Activated CD8-positive, alpha-beta memory T cell treated with anti-CD3 and anti-CD28 coated beads for 1 hour (primary cell): Measurements from ENCODE around the gene PTPRC.

Source experiments
- DNase-seq, 2 donors: peaks; one replicate each; pipeline ENCODE4 v3.0.0-alpha.2; 2020; ENCODE audit warnings: low read depth in 1 of 2; ENCODE audit errors: extremely low read depth in 1 of 2

PTPRC gene

GRCh38 chr1:198619375-198620140 lies 19.3 kb upstream of the PTPRC start:
- no peak for DNase-seq

GRCh38 chr1:198620218-198620617 lies 18.6 kb upstream of the PTPRC start:
- no peak for DNase-seq

GRCh38 chr1:198620951-198621824 lies 17.7 kb upstream of the PTPRC start:
- DNase-seq: peak; percentile 23 to 27

GRCh38 chr1:198622001-198622400 lies 16.8 kb upstream of the PTPRC start:
- no peak for DNase-seq

GRCh38 chr1:198623752-198624647 lies 14.8 kb upstream of the PTPRC start:
- no peak for DNase-seq

GRCh38 chr1:198624648-198624980 lies 14.2 kb upstream of the PTPRC start:
- DNase-seq: no peak

- DNase-seq: no peak
Measured at GRCh38 chr1:198627436-198628066, 11.3 kb upstream of the PTPRC start.

GRCh38 chr1:198628067-198628455 lies 10.8 kb upstream of the PTPRC start:
- DNase-seq: no peak

- DNase-seq: no peak
Measured at GRCh38 chr1:198629610-198630009, 9.2 kb upstream of the PTPRC start.

GRCh38 chr1:198630863-198631262 lies 8.0 kb upstream of the PTPRC start:
- no peak for DNase-seq

GRCh38 chr1:198631292-198631691 lies 7.5 kb upstream of the PTPRC start:
- no peak for DNase-seq

GRCh38 chr1:198632007-198632406 lies 6.8 kb upstream of the PTPRC start:
- no peak for DNase-seq

- DNase-seq: no peak
Measured at GRCh38 chr1:198633675-198634121, 5.1 kb upstream of the PTPRC start.

GRCh38 chr1:198635964-198636363 lies 2.9 kb upstream of the PTPRC start:
- no peak for DNase-seq

GRCh38 chr1:198636391-198636790 lies 2.4 kb upstream of the PTPRC start:
- DNase-seq: no peak

GRCh38 chr1:198637157-198637556 lies 1.7 kb upstream of the PTPRC start:
- DNase-seq: no peak

- no peak for DNase-seq
Measured at GRCh38 chr1:198637916-198638437, 863 bp upstream of the PTPRC start.

- DNase-seq: no peak
Measured at GRCh38 chr1:198638441-198638840, 399 bp upstream of the PTPRC start.

- DNase-seq: no peak
Measured at GRCh38 chr1:198639671-198640143, 867 bp downstream of the PTPRC start.

GRCh38 chr1:198640174-198640573 lies 1.3 kb downstream of the PTPRC start:
- no peak for DNase-seq
